ENCODE results near the gene LRP11. TPM values are rescaled to one million over a fixed set of nuclear protein-coding genes. Genes with fewer than 3 reads are reported as not detected.

LRP11 gene
- total and polyA plus RNA-seq, 4 donors: 18.0 to 39.3 (median 33.9) TPM

DNA sequence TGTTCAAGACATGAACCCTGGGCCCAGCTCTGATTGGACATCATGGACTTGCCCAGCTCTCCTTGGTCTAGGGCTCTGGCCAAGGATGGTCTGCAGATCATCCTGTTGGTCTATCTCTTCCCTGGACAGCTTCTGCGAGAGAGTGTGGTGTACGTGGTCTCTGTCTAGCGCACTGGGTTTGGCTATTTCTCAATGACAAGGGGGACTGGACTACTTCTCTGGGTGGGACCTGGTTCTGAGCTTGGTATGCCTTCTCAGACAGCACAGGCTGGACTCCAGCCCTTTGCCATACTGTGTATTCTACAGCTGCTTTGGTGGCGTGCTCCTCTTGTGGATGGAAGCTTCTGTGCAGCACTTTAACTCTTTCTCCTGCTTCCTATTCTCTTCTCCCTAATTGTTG, 42.2 kb upstream of the LRP11 start:
- Histone ChIP-seq H3K27ac (ENCODE audit: low read depth, low read length) (no peak overlapping the region), H3K27me3 (ENCODE audit: control insufficient read depth, insufficient read depth, low read length) (no peaks in the 10 kb centered on the region), H3K36me3 (ENCODE audit: control insufficient read depth, insufficient read depth, low read length) (peaks cover 8% of the 10 kb centered on the region), H3K4me1 (ENCODE audit: control insufficient read depth, insufficient read depth, low read length) (no peaks in the 10 kb centered on the region), H3K9me3 (ENCODE audit: control insufficient read depth, insufficient read depth, low read length) (peaks cover 6% of the 10 kb centered on the region), H3K4me3 (ENCODE audit: low read depth, low read length) (no peak overlapping the region)
- no peak for DNase-seq (ENCODE audit: low read depth in 4 of 6, low spot score in 6 of 6)
- 87% methylated on average over 3 of the region's 4 CpGs for WGBS (ENCODE audit: insufficient coverage)

DNA sequence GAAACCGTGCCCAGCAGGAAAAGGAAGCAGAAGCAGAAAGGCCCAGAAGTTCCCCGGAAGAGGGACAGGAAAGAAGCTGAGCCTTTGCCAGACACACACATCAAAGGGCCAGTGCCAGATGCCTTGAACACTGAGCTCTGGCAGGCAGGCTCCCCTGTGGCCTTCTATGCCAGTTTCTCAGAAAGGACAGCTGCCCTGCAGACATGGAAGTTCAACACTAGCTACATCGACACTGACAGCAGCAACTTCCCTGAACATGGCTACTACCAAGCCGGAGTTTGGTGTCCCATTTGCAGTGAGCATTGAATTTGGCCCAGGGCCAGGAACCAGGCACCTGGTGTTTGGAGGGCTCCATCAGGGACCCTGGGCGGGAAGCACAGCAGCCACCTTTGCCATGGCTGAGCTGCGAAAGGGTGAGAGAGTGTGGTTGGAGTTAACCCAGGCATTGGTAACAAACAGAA, 41.8 kb upstream of the LRP11 start:
- H3K4me1 ChIP-seq (ENCODE audit: control insufficient read depth, insufficient read depth, low read length): no peaks in the 10 kb centered on the region
- H3K9me3 ChIP-seq (ENCODE audit: control insufficient read depth, insufficient read depth, low read length): peaks cover 6% of the 10 kb centered on the region
- H3K27ac ChIP-seq (ENCODE audit: low read depth, low read length): no peak overlapping the region
- whole genome bisulfite sequencing (ENCODE audit: insufficient coverage): 83% methylated on average over 6 of the region's 6 CpGs
- no peak for DNase-seq (ENCODE audit: low read depth in 4 of 6, low spot score in 6 of 6)
- no peak overlapping the region for H3K4me3 ChIP-seq (ENCODE audit: low read depth, low read length)
- peaks cover 8% of the 10 kb centered on the region for H3K36me3 ChIP-seq (ENCODE audit: control insufficient read depth, insufficient read depth, low read length)
- H3K27me3 ChIP-seq (ENCODE audit: control insufficient read depth, insufficient read depth, low read length): no peaks in the 10 kb centered on the region

DNA sequence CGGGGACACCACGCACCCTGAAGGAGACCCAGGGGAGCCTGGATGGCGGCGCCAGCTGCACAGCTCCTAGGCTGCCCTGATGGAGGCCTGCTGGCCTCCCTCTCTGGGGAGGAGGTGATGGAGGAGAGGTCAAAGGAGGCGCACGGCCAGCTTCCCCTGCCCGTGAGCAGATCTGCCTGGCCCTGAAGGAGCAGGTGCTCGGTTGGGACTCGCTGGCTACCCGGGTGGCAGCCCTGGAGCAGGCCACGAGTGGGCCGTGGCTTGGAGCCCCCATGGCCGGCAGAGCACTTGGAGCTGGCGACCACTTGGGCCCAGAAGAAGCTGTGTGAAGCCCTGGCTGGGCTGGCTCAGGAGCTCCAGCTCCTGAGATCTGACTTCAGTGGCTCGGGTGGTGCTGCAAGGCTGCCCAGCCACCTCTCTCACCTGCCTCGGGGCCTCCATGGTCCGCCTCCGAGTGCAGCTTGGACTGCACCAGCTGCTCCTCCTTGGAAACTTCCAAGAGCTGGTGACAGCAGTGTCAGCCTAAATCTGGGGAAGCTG, 41.3 kb upstream of the LRP11 start:
- H3K4me3 ChIP-seq (ENCODE audit: low read depth, low read length): no peak overlapping the region
- no peaks in the 10 kb centered on the region for H3K27me3 ChIP-seq (ENCODE audit: control insufficient read depth, insufficient read depth, low read length)
- 92% methylated on average over 18 of the region's 18 CpGs for WGBS (ENCODE audit: insufficient coverage)
- DNase-seq (ENCODE audit: low read depth in 4 of 6, low spot score in 6 of 6): no peak
- H3K36me3 ChIP-seq (ENCODE audit: control insufficient read depth, insufficient read depth, low read length): peaks cover 5% of the 10 kb centered on the region
- H3K9me3 ChIP-seq (ENCODE audit: control insufficient read depth, insufficient read depth, low read length): peaks cover 6% of the 10 kb centered on the region
- no peaks in the 10 kb centered on the region for H3K4me1 ChIP-seq (ENCODE audit: control insufficient read depth, insufficient read depth, low read length)
- H3K27ac ChIP-seq (ENCODE audit: low read depth, low read length): no peak overlapping the region

DNA sequence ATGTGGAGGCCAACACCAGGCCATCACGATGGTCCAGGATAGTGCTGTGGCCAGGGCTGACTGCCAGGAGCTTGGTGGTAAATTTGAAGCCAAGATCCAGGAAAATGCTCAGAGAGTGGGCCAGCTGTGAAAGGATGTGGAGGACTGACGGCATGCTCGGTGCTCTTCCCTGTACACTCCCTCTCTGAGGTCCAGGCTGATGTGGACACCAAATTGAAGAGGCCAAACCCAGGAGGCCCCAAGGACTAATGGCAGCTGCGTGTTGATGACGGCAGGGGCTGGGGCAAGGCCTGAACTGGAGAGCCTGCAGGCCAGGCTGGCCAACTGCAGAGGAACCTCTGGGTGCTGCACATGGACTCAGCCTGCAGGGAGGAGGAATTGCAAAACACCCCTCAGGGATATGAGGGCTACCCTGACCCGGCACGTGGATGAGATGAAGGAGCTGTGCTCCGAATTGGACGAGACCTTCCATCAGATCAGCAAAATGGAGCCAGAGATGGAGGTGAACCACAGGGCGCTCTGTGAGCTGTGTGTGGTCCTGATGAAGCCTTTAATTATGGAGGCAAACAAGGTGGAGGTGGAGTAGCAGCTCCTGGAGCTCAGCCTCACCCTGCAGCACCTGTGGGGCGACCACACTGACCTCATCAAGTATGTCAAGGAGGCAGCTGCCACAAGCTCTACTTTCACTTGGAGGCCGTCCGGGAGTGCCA, 40.7 kb upstream of the LRP11 start:
- Histone ChIP-seq H3K27me3 (ENCODE audit: control insufficient read depth, insufficient read depth, low read length) (no peaks in the 10 kb centered on the region), H3K4me1 (ENCODE audit: control insufficient read depth, insufficient read depth, low read length) (no peaks in the 10 kb centered on the region), H3K4me3 (ENCODE audit: low read depth, low read length) (no peak overlapping the region), H3K36me3 (ENCODE audit: control insufficient read depth, insufficient read depth, low read length) (peaks cover 5% of the 10 kb centered on the region), H3K9me3 (ENCODE audit: control insufficient read depth, insufficient read depth, low read length) (peaks cover 6% of the 10 kb centered on the region), H3K27ac (ENCODE audit: low read depth, low read length) (no peak overlapping the region)
- no peak for DNase-seq (ENCODE audit: low read depth in 4 of 6, low spot score in 6 of 6)
- 95% methylated on average over 13 of the region's 13 CpGs for WGBS (ENCODE audit: insufficient coverage)

DNA sequence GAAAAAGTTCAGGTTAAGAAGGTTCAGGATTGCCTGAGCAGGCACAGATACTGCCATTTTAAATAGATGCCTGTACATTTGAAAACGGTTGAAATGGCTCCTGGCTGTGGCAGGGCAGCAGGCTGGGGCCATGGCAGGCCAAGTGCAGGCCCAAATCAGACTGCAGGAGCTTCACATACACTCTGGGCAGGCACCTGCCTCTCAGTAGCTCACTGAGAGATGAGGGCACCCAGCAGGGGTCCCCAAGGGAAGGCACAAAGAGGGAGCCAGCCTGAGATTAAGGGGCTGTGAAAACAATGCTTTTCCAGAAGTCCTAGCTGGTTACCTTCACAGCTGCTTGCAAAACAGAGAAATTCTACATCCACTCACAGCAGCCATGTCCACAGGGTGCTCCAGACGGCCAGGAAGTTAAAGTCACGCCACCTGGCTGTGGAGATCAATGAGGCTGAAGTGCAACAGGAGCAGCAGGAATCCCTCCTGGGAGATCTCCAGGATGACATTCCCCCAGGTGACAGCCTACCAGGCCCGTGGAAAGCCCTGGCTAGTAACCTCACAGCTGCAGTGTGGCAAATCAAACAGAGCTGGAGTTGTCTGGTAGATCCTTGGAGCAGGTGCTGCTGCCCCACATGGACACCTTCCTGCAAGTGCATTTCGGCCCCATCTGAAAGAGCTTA, 39.9 kb upstream of the LRP11 start:
- Histone ChIP-seq H3K36me3 (ENCODE audit: control insufficient read depth, insufficient read depth, low read length) (peaks cover 5% of the 10 kb centered on the region), H3K4me3 (ENCODE audit: low read depth, low read length) (no peak overlapping the region), H3K9me3 (ENCODE audit: control insufficient read depth, insufficient read depth, low read length) (peaks cover 6% of the 10 kb centered on the region), H3K4me1 (ENCODE audit: control insufficient read depth, insufficient read depth, low read length) (no peaks in the 10 kb centered on the region), H3K27ac (ENCODE audit: low read depth, low read length) (no peak overlapping the region), H3K27me3 (ENCODE audit: control insufficient read depth, insufficient read depth, low read length) (no peaks in the 10 kb centered on the region)
- WGBS (ENCODE audit: insufficient coverage): 74% methylated on average over 5 of the region's 5 CpGs
- no peak for DNase-seq (ENCODE audit: low read depth in 4 of 6, low spot score in 6 of 6)

DNA sequence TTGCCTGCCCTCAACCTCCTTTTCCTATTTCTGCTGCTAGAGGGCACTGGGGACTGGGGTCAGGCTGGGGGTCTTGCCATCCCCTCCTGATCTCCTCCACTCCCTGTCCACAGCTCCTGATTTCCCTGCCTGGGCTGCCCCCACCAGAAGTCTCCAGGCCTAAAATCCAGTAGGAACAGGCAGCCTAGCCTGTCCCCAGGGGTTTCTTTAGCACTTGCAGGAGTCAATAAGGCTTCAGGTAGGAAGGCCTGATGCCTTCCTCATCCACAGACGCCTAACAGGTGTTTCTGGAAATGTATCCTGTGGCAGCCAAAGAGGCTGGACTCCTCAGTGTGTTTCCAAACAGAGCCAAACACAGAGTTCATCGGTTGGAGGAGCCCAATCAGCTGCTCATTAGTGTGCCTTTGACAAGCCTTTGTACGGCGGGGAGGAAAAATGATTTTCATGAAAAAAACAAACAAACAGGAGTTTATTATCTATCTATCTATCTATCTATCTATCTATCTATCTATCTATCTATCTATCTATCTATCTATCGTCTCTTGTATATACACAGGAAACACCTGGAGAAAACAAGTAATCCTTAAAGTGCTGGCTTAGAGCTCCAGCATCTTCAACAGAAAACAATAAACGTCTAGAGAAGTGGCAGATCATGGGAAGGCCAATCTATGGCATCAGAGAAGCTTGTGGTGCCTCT, 37.4 kb upstream of the LRP11 start:
- H3K36me3 ChIP-seq (ENCODE audit: control insufficient read depth, insufficient read depth, low read length): peaks cover 5% of the 10 kb centered on the region

DNA sequence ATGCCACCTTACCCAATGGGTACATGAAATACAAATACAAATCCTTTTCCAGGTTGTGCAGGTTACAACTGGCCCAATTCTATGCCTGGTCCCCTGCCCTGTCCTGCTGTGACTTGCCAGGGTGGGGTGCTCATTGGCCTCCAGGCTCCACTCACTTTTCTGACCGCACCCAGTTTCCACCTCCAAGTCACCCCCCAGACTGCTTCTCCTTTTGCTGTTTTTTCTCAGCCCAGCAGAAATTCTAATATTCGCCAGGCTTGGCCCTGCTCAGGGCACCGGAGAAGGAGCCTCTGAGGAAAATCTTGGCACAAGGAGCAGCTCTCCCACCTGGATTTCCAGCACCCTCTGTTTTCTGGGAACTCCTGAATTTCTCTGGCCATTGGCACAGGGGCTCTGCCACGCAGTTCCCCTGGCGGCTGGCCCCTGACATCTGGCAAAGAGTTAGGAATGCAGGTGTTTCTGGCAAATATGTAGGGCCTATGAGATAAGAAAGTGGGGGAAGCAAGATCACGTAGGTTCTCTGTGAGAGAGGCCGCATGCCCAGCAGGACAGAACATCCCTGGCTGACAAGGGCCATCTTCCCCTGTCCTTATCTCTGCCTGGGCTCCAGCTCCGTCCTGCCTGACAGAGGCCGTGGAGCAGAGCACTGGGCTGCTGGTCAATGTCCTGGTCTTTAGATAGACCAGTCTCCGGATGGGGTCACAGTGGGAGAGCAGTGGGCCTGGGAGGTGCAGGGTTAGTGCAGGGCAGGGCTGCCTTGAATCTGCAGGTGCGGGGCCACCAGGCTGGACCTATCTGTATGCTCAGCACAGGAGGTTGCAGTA, 36.7 kb upstream of the LRP11 start:
- no peak for DNase-seq (ENCODE audit: low read depth in 4 of 6, low spot score in 6 of 6)
- 91% methylated on average over 10 of the region's 11 CpGs for WGBS (ENCODE audit: insufficient coverage)
- Histone ChIP-seq H3K4me1 (ENCODE audit: control insufficient read depth, insufficient read depth, low read length) (no peaks in the 10 kb centered on the region), H3K4me3 (ENCODE audit: low read depth, low read length) (no peak overlapping the region), H3K36me3 (ENCODE audit: control insufficient read depth, insufficient read depth, low read length) (peaks cover 5% of the 10 kb centered on the region), H3K9me3 (ENCODE audit: control insufficient read depth, insufficient read depth, low read length) (no peaks in the 10 kb centered on the region), H3K27ac (ENCODE audit: low read depth, low read length) (no peak overlapping the region), H3K27me3 (ENCODE audit: control insufficient read depth, insufficient read depth, low read length) (no peaks in the 10 kb centered on the region)

More for the DNA sequence above, 37.4 kb upstream of the LRP11 start:
- Histone ChIP-seq H3K9me3 (ENCODE audit: control insufficient read depth, insufficient read depth, low read length) (no peaks in the 10 kb centered on the region), H3K4me1 (ENCODE audit: control insufficient read depth, insufficient read depth, low read length) (no peaks in the 10 kb centered on the region), H3K4me3 (ENCODE audit: low read depth, low read length) (no peak overlapping the region), H3K27ac (ENCODE audit: low read depth, low read length) (no peak overlapping the region), H3K27me3 (ENCODE audit: control insufficient read depth, insufficient read depth, low read length) (no peaks in the 10 kb centered on the region)
- no peak for DNase-seq (ENCODE audit: low read depth in 4 of 6, low spot score in 6 of 6)
- WGBS (ENCODE audit: insufficient coverage): 100% methylated on average over 2 of the region's 6 CpGs

DNA sequence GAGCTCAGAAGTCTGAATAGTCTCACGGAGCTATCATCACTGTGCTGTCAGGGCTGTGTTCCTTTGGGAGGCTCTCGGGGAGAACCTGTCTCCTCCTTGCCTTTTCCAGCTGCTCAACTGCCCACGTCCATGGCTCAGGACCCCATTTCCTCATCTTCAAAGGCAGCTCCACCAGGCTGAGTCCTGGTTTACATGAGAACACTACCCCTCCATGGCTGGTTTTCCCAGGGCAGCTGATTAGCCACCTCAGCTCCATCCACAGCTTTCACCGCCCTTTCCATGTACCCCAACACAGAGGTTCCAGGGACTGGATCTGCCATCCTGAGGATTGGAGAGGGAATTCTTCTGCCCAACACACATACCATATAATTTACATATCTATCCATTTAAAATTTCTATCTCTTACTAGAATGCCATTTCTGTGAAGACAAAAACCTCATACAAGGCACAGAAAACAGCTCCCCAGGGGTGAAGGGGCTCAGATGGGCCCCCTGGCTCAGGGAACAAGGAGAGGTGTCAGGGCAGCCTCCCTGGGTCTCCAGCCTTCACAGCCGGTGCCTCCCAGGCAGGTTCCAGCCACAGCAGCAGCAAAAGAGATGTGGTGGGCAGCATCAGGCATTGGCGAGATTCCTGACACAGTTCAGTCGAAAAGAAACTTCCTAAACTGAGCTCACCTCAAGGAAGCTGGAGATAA, 35.9 kb upstream of the LRP11 start:
- H3K4me1 ChIP-seq (ENCODE audit: control insufficient read depth, insufficient read depth, low read length): no peaks in the 10 kb centered on the region
- no peak overlapping the region for H3K27ac ChIP-seq (ENCODE audit: low read depth, low read length)
- no peaks in the 10 kb centered on the region for H3K27me3 ChIP-seq (ENCODE audit: control insufficient read depth, insufficient read depth, low read length)
- H3K4me3 ChIP-seq (ENCODE audit: low read depth, low read length): no peak overlapping the region
- H3K9me3 ChIP-seq (ENCODE audit: control insufficient read depth, insufficient read depth, low read length): no peaks in the 10 kb centered on the region
- H3K36me3 ChIP-seq (ENCODE audit: control insufficient read depth, insufficient read depth, low read length): peaks cover under 1% of the 10 kb centered on the region
- no peak for DNase-seq (ENCODE audit: low read depth in 4 of 6, low spot score in 6 of 6)
- WGBS (ENCODE audit: insufficient coverage): 68% methylated on average over 6 of the region's 7 CpGs

Measured in spinal cord (tissue), 10 donors.